Stomach (tissue), 4 donors: ENCODE data around the gene MICALL1.

Source experiments
- EP300 ChIP-seq: sonication (generic); formaldehyde crosslinking; IDR thresholded peaks from one replicate; pipeline ENCODE4 v1.6.1; 2017; ENCODE audit warnings: antibody characterized with exemption
- POLR2A ChIP-seq, 4 donors: fragments of 450-650 bp; IDR thresholded peaks; one replicate each; pipeline ENCODE4 v1.6.1; 2016; ENCODE audit warnings: antibody characterized with exemption in 4 of 4, control low read depth in 2 of 4, mild to moderate bottlenecking in 1 of 4, moderate library complexity in 1 of 4
- POLR2AphosphoS5 ChIP-seq, 3 donors: sonication (generic); formaldehyde crosslinking; IDR thresholded peaks; one replicate each; pipeline ENCODE4 v1.6.1; 2016; ENCODE audit warnings: antibody characterized with exemption in 3 of 3
- TF ChIP-seq, protein P1 (sequence below), 7 experiments: fragments of 450-650 bp in 4 of 7; fragments of 200-600 bp in 3 of 7; sonication (generic) in 3 of 7; IDR thresholded peaks; one replicate each; pipeline ENCODE4 v1.5.1; 2016 to 2019; ENCODE audit warnings: antibody characterized with exemption in 7 of 7, control low read depth in 2 of 7, mild to moderate bottlenecking in 1 of 7

DNA sequence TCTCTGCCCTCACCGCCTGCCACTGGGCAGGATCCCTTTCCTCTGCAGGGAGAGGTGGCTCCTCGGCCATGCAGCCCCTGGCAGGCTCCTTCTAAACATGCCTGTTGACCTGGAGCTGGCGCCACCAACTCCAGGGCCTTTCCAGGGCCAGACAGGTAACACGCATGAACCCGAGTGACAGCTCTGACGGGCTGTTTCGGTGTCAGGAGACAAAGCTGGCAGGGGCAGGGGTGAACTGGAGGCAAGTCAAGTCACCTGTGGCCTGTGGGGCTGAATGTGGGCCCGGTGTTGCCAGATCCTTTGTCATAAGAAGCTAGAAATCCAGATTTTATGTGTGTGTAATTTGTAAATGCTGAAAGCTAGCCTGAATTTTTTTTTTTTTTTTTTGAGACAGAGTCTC, 36.0 kb downstream of the MICALL1 start:
- TF ChIP-seq, protein P1, sequence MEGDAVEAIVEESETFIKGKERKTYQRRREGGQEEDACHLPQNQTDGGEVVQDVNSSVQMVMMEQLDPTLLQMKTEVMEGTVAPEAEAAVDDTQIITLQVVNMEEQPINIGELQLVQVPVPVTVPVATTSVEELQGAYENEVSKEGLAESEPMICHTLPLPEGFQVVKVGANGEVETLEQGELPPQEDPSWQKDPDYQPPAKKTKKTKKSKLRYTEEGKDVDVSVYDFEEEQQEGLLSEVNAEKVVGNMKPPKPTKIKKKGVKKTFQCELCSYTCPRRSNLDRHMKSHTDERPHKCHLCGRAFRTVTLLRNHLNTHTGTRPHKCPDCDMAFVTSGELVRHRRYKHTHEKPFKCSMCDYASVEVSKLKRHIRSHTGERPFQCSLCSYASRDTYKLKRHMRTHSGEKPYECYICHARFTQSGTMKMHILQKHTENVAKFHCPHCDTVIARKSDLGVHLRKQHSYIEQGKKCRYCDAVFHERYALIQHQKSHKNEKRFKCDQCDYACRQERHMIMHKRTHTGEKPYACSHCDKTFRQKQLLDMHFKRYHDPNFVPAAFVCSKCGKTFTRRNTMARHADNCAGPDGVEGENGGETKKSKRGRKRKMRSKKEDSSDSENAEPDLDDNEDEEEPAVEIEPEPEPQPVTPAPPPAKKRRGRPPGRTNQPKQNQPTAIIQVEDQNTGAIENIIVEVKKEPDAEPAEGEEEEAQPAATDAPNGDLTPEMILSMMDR (IDR thresholded peaks at IDR 0.05): no peak
- TF ChIP-seq EP300: no peak
- no peak for TF ChIP-seq POLR2AphosphoS5 (IDR thresholded peaks at IDR 0.05)
- no peak for TF ChIP-seq POLR2A (IDR thresholded peaks at IDR 0.05)
